NCI-H1092 treated with DMSO at 0.1 percent for 48 hours (cell line): ENCODE measurements around the gene PRKN.

ENCODE experiments used
- DNase-seq: peaks from one replicate; lab custom pipeline; 2025; lab: John Stamatoyannopoulos, UW

Gene PRKN

GRCh38 chr6:162307865-162308264 lies 419.7 kb downstream of the PRKN start:
- DNase-seq = no peak

GRCh38 chr6:162306616-162307015 lies 420.9 kb downstream of the PRKN start:
- DNase-seq = no peak

- DNase-seq = no peak
These were observed 426.4 kb downstream of the PRKN start for GRCh38 chr6:162301128-162301527.

- DNase-seq = no peak
These were observed 433.5 kb downstream of the PRKN start for GRCh38 chr6:162294029-162294428.

- DNase-seq = no peak
These were observed 434.7 kb downstream of the PRKN start for GRCh38 chr6:162292915-162293314.

DNA sequence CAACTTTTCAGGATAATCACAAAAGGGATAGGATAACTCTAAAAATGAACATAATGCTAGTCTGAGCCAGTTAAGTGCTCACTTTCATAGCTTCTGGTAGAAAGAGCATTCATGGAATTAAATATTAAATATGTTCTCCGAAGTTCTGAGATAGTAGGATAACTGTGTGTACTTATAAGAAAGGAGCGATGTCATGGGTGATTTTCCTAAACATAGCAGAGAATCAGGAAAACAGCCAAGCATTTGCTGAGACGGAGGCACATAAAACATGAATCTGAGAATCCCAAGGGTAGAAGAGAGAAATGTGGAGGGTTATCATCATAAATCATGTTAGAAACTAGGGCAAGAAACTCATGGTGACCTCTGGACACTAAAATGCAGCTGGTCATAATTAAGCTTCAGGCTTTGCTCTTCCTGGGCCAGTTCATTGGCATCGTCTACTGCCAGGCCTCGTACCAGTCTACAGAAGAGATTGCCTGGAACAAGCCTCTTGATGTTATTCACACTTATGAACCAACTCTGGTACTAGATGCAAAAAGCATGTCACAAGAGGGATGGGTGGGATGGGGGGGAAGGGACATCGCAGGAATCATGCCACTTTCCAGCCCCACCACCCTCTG lies 436.6 kb downstream of the PRKN start:
- DNase-seq = no peak

DNA sequence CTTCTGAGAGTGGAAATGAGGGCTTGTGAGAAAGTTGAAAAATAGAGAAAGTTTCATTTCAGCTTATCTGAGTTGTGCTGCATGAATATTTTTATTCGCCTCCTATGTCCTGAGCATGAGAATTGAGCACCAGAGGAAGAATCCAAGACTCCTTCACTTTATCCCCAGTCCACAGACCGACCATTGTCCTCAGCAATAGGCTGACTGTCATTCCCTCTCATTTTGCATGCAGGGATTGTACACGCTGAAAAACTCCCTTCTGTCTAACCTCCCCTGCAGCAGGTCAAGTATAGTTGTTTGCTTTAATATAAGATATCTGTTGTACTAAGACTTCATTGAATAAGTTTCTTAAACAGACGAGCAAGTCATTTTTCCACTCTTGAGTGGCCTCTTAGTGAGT lies 437.6 kb downstream of the PRKN start:
- DNase-seq = no peak

- DNase-seq = no peak
These were observed 453.6 kb downstream of the PRKN start for GRCh38 chr6:162273986-162274385.

DNA sequence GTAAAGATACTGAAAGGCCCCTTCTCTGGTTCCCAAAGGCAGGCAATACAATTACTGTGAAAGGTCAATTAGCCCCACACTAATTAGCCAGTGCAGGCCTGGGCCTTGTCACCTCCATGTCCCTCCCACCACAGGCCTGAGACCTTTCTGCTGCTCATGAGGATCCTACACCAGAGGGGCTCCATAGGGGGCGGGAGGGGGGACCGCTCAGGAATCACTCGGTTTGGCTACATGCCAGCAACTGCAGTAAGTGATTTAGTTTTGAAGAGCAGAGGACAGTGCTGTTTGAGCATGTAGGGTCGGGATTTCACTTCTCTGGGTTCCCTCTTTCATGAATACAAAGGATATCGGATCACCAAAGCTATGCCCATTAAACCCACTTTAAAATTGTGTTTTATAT lies 455.6 kb downstream of the PRKN start:
- DNase-seq = no peak

GRCh38 chr6:162270966-162271365 lies 456.6 kb downstream of the PRKN start:
- no peak for DNase-seq

DNA sequence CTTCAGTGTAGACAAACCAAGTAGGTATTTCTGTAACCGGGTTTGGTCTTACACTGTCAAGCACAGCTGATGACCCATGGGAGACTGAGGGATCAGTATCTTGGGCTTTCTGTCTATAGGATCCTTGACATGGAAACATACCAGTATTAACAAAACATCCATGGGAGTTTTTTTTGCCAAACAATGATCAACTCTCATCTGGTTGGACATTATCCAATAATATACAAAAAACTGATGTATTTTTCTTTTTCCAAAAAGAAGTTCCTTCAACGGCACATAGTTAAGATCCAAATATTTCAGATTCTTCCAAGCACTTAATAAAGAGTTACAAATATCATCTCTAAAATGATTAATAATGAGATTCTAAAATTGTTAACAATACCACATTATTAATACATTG lies 459.9 kb downstream of the PRKN start:
- no peak for DNase-seq

DNA sequence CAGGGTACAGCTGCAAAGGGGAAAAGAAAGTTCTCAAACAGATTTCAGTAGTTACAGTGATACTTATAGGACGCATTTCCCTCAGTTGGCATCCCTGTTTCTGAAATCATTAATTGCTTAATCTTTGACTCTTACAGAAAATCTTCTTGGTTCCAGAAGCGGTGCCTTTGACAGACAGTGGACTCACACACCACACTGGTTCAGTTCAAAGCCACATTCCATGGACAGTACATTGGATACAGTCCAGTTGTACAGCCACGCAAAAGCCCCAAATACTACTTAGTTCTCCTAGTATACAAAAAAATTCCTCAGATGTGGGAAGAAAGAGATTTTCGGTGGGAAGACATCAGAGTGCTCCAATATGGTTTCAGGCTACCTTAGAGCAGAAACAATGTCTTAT lies 460.4 kb downstream of the PRKN start:
- no peak for DNase-seq

GRCh38 chr6:162264581-162264980 lies 463.0 kb downstream of the PRKN start:
- DNase-seq = no peak

DNA sequence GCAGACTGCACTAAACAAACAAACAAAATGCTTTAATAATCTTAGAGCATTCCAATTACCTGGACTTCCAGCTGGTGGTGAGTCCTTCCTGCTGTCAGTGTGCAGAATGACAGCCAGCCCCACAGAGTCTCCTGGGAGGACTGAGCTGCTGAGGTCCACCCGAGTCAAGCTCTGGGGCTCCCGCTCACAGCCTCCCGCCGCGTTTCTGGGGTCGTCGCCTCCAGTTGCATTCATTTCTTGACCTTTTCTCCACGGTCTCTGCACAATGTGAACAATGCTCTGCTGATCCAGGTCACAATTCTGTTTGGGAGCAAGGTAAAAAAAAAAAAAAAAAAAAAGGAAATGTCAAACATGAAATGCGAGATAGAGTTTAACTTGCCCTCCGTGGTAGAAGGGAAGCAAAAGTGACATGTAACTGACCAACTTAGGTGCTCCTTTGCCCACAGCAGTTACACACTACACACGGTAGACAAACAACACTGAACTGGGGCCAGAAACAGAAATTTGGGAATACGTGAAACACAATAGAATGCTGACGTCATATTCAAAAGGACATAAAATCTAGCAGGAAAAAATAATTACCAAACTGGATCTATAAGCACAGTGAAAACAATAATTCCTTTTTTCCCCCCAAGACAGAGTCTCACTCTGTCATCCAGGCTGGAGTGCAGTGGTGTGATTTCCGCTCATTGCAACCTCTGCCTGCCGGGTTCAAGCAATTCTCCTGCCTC lies 464.9 kb downstream of the PRKN start:
- no peak for DNase-seq

DNA sequence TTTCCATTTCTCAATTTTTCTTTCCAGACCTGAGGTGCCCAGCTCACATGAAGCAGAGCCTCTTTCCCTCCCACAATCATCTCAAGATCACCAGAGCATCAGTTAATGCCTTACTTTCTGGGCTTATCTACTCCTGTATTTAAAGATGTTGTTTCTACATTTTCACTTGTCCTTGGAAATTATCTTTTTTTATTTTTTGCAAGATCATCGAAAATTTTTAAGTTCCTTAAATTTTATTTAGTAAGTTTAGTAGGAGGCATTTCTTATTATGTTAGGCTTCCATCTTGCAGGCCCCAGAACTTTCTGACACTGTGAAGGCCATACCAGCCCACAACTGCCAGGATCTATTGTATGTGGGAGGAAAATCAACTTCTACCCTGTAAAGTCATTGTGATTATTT lies 466.0 kb downstream of the PRKN start:
- DNase-seq = no peak

GRCh38 chr6:162260027-162260426 lies 467.5 kb downstream of the PRKN start:
- DNase-seq = no peak

DNA sequence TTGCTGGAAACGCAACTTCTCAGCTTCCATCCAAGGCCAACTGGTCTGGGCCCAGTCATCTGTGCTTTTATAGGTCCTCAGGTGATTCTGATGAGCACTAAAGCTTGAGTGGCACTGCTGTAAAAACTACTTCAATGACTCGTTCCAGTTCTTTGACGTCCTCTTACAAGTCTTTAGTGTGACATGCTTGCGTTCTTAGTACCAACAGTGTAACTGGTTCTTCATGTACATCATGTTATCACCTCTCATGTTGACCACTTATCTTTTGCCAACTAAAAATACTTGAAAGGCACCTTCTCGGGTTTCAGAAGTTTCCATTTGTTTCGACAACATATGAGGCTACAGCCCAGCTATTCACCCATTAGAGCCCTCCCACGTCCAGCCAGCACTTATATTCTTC lies 468.9 kb downstream of the PRKN start:
- no peak for DNase-seq

DNA sequence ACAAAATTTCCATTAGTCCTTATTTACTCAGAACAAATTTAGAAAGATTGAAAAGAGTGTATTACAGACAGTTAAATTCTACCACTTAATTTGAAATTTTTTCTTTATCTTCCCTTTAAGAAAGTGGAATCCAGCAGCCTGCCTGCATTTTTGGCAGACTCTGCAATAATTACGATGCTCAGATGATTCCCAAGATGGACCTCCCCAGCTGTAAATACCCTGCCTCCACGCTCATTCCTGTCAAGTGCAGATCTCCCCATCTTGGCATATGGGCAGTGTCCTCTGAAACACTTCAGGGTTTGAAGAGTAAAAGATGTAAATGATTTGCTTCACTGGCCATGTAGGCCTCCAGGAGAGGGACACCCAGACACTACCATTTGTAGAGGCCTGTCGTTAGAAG lies 471.2 kb downstream of the PRKN start:
- no peak for DNase-seq

DNA sequence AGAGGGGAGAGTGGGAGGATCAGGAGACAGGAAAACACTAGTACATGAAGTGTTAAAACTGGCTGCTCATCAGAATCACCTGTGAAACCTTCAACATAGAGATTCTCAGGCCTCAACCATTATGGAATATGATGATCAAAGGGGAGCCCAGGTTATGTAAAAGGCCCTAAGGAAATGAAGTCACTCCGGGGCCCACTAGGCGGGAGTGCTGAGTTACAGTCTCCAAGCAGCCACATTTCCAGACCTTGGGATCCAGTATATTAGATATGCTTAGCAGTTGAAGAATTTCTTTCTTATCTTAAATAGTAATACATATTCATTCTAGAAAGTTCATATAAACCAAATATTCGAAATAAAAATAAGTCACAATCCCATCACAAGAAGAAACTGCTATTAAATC lies 476.3 kb downstream of the PRKN start:
- no peak for DNase-seq

DNA sequence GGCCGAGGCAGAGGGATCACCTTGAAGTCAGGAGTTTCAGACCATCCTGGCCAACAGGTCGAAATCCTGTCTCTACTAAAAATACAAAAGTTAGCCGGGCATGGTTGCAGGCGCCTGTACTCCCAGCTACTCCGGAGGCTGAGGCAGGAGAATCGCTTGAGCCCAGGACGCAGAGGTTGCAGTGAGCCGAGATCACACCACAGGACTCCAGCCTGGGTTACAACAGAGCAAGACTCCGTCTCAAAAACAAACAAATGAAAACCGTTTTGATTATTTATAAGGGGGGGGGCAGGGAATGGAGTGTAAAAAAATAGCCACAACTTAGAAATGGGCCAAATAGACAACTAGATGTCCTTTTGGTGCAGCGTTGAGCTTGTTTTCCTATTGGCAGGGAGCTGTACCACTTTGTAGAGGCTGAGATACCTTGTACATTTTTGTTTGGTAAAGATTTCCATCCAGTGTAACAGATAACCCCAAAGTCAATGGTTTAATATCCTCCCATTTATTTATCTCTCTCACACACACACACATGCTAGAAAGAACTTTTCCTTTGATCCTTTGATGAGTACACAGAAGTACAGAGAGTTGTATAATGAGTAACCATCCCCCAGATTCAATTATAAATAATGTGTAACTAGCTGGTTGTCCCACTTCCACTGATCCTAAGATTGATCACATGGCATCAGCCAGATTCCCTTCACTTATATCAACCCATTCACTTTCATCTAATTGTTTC lies 477.5 kb downstream of the PRKN start:
- no peak for DNase-seq

GRCh38 chr6:162245830-162246420 lies 481.6 kb downstream of the PRKN start:
- DNase-seq = no peak

- no peak for DNase-seq
These were observed 483.5 kb downstream of the PRKN start for GRCh38 chr6:162244031-162244430.

- DNase-seq = no peak
These were observed 484.7 kb downstream of the PRKN start for GRCh38 chr6:162242915-162243314.
